Suppressor macrophage treated with lipopolysaccharide for 4 hours (primary cell): ENCODE data around the gene FOXA3.

Experiments
- DNase-seq: peaks from one replicate; pipeline ENCODE4 v3.0.0-alpha.2; 2020

FOXA3 gene

DNA sequence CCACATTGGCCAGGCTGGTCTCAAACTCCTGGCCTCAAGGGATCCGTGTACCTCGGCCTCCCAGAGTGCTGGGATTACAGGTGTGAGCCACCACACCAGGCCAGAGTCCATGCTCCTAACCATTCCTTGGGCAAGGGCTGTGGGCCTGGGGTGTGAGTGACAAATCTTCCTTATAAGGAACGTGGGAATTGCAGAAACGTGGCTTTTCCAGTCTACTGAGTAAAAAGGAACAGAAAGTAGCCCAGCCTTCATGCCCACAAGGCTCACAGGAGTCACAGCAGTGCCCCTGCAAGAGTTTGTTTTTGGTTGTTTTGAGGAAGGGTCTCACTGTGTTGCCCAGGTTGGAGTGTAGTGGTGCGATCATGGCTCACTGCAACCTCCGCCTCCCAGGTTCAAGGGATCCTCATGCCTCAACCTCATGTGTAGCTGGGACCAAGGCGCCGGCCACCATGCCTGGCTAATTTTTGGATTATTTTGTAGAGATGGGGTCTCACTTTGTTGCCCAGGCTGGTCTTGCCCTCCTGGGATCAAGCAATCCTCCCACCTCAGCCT is 33.2 kb downstream of the FOXA3 start:
- DNase-seq: peak; percentile 74

DNA sequence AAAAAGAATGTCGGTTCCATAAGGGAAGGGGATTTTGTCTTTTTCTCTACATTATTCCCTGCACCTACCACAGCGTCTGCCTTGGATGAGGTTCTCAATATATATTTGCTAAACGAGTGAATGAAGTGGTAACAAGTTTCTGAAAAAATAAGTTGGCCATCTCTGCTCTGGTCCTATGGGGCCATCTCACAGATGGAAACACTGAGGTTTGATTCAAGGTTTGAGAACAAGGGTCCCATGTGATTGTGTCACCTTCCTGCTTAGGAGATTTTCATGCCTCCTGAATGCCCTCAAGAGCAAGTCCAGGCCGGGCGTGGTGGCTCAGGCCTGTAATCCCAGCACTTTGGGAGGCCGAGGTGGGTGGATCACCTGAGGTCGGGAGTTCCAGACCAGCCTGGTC is 35.1 kb downstream of the FOXA3 start:
- no peak for DNase-seq

DNA sequence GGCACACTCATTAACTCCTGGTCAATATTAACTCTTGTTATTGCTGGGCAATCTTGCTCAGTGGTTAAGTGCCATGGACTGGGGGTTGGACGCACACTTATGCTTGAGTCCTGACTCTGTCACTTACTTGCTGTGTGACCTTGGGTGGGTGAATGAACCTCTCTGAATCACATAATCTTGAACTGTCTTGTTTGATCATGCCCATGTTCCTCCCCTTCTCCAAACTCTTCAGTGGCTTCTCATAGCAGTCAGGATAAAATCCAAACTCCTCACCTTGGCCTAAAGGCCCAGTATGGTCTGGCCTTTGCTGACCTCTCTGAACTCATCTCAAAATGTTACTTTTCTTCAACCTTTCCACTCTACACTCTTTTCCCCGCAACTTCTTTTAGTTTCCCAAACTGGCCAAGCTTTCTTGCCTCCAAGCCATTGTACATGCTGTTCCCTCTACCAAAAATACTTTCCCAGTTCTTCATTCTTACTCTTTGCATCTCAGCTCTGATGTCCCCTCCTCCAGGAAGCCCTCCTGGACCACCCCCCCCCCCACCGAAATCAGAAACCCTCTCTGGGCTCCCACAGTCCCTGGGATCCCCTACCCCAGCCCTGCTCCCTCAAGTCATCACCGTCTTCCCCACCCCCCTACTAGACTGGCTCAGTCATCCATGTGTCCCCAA is 35.9 kb downstream of the FOXA3 start:
- DNase-seq: no peak

GRCh38 chr19:45900738-45901431 is 36.8 kb downstream of the FOXA3 start:
- DNase-seq: no peak

DNA sequence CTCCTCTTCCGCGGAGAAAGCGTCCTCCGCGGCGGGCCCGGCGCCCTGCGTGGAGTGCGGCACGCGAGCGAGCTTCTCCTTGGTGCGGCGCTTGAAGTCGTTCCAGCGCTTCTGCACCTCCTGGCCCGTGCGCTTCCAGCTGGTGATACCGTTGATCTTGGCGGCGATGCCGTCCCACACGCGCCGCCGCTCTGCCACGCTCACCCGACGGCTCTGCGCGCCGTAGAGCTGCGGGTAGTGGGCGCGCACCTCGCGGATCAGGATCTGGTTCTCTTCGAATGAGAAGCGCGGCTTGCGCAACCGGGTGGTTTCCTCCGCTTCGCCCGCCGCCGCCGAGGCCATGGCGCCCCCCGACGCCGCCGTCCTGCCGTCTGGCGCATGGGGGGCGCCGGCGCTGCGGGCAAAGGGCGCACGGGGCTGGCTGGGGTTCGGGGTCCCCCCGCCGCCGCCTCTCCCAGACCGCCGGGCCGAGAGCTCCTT is 37.3 kb downstream of the FOXA3 start:
- DNase-seq: peak; percentile 69

GRCh38 chr19:45901912-45902650 is 38.0 kb downstream of the FOXA3 start, which contains the start of gene MYPOP:
Gene MYPOP (minus strand): TSS chr19:45902613. CDS start chr19:45901773, 840 bp downstream.
- no peak for DNase-seq

DNA sequence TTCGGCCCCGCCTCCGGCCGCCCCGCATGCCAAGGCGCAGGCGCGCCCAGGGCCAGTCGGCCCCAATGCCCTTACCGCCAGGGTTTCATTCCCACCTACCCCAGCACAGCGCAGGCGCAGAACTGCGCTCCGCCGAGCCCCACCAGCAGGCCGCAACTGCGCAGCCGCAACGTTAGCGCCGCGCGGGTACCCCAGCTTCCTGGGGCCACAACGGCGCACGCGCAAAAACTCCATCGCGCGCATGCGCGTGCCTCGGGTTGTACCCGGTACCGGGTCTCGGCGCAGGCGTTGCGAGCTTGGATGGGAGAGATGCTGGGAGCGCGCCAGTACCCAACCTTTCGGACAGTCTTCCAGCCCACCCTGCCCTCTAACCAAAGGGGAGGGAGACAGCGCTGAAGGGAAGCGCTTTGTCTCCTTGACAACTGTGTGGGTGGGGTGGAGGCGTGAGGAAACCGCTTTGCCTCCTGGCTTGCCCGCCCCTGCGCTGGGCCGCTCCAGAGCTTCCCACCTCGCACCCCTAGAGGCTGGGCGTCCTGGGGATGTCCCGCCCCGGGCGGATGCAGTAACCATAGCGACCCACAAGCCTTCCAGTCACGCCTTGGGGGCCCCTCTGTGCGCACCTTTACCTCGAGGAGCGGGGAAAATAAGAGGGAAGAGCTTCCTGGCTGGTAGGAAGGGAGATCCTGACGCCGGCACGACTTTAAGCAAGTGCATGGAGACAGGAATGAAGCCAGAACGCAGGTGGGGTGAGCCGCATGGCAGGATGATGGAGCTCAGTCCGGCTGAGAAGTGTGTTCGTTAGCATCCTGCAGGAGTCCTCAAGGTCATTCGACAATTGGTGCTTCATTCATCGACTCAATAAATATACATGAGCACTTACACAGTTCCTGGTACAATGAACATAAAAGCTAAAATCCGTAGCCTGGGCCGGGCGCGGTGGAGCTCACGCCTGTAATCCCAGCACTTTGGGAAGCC is 38.8 kb downstream of the FOXA3 start:
- DNase-seq: peak; percentile 100

DNA sequence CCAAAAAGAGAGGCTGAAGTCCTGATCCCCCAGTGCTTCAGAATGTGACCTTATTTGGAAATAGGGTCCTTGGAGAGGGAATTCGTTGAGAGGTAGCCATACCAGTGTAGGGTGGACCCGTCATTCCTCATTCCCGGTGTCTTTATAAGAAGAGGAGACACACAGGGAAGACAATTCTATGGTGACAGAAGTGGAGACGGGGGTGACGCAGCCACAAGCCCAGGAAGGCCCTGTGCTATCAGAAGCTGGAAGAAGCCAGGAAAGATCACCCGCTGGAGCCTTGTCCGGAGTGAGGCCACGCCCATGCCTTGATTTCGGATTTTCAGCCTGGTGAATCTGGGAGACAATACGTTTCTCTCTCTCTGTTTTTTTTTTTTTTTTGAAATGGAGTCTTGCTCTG is 40.9 kb downstream of the FOXA3 start:
- DNase-seq: no peak

GRCh38 chr19:45906221-45906620 is 42.1 kb downstream of the FOXA3 start:
- peak; percentile 29 for DNase-seq

DNA sequence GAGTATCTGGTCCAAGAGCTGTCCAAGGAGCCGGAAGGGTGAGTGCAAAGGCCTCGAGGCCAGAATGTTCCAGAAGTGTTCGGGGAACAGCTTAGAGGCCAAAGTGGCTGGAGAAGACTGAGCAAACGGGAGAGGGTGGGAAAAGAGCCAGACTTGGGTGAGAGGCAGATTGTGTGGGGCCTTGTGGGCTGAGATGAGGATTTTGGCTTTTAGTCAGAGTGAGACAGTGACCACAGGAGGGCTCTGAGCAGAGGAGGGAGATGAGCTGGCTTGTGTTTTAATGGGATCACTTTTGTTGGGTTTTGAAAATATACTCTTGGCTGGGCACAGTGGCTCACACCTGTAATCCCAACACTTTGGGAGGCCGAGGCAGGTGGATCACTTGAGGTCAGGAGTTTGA is 44.8 kb downstream of the FOXA3 start:
- no peak for DNase-seq

DNA sequence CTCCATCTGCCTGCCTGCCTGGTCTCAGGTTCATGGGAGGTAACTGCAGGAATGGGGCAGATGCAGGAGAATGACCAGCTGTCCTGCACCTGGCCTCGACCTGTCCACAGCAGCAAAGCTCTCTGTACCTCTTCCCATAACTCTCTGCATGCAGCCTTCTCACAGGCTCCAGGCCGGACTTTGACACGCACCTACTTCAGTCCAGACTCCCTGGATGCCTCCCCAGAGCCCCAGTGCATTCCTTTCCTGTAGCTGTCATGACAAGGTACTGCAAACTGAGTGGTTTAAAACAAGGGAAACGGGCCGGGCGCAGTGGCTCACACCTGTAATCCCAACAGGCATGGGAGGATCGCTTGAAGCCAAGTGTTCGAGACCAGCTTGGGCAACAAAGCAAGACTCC is 47.2 kb downstream of the FOXA3 start:
- no peak for DNase-seq

DNA sequence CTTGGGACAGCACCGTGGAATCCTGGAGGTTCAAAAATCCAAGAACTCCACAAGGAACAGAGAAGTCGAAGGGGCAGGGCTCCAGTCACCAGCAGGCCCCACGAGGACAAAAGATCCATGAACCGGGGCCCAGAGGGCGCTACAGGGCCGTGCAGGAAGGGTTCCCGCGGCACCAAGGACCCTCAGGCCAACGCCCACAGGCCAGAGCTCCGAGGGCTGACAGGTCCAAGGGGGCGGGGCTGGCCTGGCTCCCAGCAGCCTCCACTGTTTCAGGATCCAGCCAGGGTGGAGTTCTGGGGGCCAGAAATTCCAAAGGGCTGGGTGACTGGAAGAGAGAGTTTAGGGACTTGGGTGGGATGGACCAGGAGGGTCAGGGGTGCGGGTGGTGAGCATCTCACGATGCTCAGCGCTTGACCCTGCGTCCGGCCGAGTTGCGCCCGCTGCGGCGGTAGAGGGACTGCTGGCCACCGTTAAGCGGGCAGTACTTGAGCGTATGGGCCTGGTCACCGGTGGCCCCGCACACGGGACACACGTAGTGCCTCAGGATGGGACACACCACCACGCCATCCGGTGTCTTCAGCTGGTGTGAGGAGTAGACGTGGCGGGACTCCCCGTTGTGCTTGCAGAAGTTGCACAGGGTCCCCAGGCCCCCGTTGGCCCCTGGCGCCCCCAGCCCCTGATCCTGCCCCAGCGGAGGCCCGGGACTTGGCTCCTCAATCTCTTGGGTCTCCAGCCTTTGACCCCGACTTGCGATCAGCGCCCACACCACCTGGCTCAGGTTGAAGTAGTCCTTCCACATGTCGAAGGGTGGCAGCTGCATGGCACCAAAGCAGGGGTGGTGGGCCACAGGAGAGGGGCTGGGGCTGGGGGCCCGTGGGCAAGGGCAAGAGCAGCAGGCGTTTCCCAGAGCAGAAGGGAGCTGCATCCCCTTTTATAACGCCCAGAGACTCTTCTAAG is 50.0 kb downstream of the FOXA3 start, which contains the start of gene NANOS2:
NANOS2 (minus strand) TSS at position 905 of the 957 bp plus-strand sequence; CDS start at position 820, 85 bp downstream.
- peak; percentile 12 for DNase-seq

- no peak for DNase-seq
Measured at GRCh38 chr19:45917421-45918091, 53.4 kb downstream of the FOXA3 start.

- no peak for DNase-seq
Measured at GRCh38 chr19:45918721-45919120, 54.6 kb downstream of the FOXA3 start.

DNA sequence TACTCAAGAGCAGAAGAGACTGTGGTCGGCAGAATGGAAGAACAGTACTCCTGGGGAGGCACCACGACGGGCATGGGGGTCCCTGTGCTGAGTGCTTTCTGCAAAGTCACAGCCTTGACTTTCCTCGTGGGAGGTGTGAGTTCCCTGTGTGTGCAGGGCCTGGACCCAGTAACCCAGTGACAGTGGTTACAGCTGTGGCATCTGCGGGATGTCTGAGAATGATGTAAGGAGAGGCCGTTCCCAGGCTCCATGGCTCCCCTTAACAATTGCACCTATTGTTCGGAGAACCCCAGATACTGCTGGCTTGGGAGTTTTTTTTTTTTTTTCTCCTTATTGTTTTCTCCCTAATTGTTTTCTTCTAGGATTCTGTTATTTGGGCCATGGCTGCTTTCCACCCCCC is 55.6 kb downstream of the FOXA3 start:
- no peak for DNase-seq

DNA sequence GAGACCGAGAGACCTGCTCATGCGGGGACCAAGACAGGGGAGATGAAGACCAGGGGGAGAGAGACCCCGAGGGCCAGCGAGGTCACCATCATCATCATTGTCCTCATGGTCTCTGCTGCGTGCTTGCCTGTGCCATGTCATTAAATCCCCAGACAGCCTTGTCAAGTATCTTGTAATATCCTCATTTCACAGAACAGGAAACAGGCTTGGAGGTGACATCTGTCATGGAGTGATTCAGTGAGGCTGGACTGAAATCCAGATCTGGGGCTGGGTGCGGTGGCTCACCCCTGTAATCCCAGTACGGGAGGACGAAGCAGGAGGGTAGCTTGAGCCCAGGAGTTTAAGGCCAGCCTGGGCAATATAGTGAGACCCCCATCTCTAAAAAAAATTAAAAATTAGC is 56.3 kb downstream of the FOXA3 start:
- no peak for DNase-seq

GRCh38 chr19:45922281-45922680 is 58.2 kb downstream of the FOXA3 start:
- DNase-seq: no peak
